Mononuclear cell (primary cell): Measurements from ENCODE around the gene ZNF780A. TPM values are rescaled to one million over a fixed set of nuclear protein-coding genes. Genes with fewer than 3 reads are reported as not detected.

Experiments used
- H3K27me3 ChIP-seq: 2 replicates; pipeline ENCODE4 v1.6.0; 2011; ENCODE audit warnings: low read length, control low read depth; ENCODE audit not compliant: insufficient read depth
- H3K4me1 ChIP-seq: 2 replicates; pipeline ENCODE4 v1.5.1; 2011; ENCODE audit warnings: mild to moderate bottlenecking, low read length, control low read depth; ENCODE audit not compliant: insufficient read depth
- H3K4me3 ChIP-seq: 2 replicates; pipeline ENCODE4 v1.5.1; 2011; ENCODE audit warnings: mild to moderate bottlenecking, low read length, moderate library complexity
- H3K9me3 ChIP-seq: 2 replicates; pipeline ENCODE4 v1.5.1; 2011; ENCODE audit warnings: low read depth, mild to moderate bottlenecking, control low read depth, low read length
- total RNA-seq: library from RNA; depleted of rRNA; stranded (reverse); fragments of >200 nt; gene quantifications from one replicate; pipeline ENCODE4 v1.2.3, GENCODE V29; 2012

The ZNF780A gene
- total RNA-seq, 1 donor: 9.6 TPM

DNA sequence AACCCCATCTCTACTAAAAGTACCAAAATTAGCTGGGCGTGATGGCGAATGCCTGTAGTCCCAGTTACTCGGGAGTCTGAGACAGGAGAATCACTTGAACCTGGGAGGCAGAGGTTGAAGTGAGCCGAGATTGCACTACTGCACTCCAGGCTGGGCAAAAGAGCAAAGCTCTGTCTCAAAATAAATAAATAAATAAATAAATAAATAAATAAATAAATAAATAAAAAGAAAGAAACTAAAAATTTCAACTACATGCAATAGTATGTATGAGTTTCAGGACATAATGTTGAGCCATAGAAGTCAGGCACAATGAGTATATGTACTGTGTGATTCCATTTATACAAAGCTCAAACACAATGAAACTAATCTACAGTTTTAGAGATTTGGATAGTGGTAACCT, 12.9 kb upstream of the ZNF780A start:
- Histone ChIP-seq H3K27me3 (no peaks in the 10 kb centered on the region), H3K4me3 (no peak overlapping the region), H3K9me3 (no peaks in the 10 kb centered on the region), H3K4me1 (no peaks in the 10 kb centered on the region)

DNA sequence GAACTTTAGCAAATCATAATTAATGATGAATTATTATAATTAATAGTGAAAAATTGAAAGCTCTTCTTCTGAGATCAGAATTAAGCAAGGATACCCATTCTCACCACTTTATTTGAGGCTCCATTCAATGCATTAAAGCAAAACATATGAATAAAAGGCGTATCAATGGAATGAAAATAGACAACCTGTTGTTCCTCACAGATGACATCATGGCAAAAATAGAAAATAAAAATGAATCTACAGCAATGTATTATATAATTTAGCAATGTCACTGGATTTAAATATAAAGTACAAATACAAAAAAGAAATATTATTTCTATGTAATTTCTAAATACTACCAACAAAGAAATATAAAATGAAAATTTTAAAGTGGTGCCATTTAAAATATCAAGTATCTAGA, 11.1 kb upstream of the ZNF780A start:
- H3K4me3 ChIP-seq: no peak overlapping the region
- no peaks in the 10 kb centered on the region for H3K4me1 ChIP-seq
- peaks cover 4% of the 10 kb centered on the region for H3K27me3 ChIP-seq
- no peaks in the 10 kb centered on the region for H3K9me3 ChIP-seq

DNA sequence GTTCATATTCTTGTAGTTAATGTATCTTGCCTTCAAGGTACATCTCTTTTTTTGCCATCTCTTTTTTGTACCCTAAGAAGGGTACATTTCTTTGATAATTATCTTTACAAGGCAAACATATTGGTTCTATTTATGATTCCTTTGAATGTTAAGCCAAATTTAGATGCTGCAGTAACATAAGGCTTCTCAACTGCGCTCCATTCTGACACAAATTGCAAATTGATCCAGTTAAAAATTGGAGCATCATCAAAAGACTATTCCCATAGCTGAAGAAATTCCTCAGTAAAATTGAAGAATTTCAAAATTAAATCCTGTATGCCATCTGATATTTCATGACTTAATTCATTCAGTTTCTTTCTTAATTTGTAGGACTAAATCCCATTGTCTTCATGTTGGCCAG, 2.7 kb upstream of the ZNF780A start:
- Histone ChIP-seq H3K27me3 (peaks cover 4% of the 10 kb centered on the region), H3K4me3 (no peak overlapping the region), H3K9me3 (no peaks in the 10 kb centered on the region), H3K4me1 (peaks cover 11% of the 10 kb centered on the region)

DNA sequence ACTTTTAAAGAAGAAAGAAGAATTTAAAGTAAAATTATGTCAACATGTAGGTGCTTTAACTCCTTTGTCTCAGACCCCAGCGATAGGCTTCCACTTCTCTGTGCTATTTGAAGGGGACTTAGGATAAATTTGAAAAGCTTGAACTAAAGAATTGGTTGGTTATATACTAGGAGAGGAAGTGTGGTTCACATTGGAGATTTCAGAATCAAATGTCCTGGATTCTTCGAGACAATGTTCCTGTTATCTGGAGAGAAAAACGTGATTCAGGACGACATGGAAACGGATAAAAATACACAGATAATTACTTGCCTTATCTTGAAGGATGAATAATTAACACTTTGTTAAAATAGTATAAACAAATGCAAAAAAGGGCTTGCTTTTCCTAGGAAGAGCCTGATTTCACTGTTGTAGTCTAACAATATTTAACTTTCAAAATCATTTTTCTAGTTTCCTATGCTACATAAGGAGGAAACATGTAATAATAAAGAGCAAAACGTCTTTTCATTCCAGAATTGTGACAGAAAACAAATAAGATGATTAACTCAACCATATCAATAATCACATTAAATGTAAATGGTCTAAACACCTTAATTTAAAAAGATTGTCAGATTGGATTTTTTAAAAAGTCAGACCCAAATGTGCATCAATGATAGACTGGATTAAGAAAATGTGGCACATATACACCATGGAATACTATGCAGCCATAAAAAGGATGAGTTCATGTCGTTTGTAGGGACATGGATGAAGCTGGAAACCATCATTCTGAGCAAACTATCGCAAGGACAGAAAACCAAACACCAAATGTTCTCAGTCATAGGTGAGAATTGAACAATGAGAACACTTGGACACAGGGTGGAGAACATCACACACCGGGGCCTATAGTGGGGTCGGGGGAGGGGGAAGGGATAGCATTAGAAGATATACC, 724 bp upstream of the ZNF780A start:
- Histone ChIP-seq H3K27me3 (no peaks in the 10 kb centered on the region), H3K4me1 (peaks cover 11% of the 10 kb centered on the region), H3K4me3 (peak overlapping the region; percentile 66), H3K9me3 (no peaks in the 10 kb centered on the region)

DNA sequence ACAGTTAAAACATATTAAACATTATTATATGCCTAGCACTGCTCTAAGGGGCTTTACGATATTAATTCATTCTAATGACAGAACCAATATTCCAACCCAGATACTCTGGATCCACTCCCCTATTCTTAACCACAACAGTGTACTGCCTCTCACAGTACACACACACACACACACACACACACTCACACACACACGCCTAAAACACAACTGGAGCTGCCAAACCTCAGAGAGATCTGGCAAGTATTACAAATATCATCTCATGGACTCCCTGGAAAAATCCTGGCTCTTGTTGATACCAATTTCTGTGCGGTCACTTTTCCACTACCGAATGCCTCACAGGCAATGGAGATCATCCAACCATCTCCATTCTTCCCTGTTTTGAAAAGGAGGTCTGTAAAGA, 1.3 kb downstream of the ZNF780A start:
- no peaks in the 10 kb centered on the region for H3K9me3 ChIP-seq
- H3K4me1 ChIP-seq: peaks cover 11% of the 10 kb centered on the region
- H3K27me3 ChIP-seq: no peaks in the 10 kb centered on the region
- no peak overlapping the region for H3K4me3 ChIP-seq

DNA sequence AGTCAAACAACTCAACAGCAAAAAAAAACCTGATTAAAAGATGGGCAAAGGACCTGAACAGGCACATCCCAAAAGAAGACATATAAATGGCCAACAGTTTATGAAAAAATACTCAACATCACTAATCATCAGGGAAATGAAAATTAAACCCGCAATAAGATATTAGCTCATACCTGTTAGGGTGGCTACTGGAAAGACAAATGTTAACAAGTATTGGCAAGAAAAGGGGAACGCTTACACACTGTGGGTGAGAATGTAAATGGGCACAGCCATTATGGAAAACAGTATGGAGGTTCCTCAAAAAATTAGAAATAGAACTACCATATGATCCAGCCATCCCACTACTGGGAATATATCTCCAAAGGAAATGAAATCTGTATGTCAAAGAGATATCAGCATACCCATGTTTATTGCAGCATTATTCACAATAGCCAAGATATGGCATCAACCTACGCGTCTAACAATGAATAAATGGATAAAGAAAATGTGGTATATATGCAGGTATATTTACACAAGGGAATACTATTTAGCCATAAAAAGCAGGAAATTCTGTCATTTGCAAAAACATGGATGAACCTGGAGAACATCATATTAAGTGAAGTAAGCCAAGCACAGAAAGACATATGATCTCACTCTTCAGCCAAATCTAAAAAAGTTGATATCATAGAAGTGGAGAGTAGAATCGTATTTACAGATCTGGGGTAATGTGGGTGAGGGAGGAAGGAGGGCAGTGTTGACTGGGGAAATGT, 2.3 kb downstream of the ZNF780A start:
- H3K4me3 ChIP-seq: no peak overlapping the region
- H3K4me1 ChIP-seq: peaks cover 11% of the 10 kb centered on the region

DNA sequence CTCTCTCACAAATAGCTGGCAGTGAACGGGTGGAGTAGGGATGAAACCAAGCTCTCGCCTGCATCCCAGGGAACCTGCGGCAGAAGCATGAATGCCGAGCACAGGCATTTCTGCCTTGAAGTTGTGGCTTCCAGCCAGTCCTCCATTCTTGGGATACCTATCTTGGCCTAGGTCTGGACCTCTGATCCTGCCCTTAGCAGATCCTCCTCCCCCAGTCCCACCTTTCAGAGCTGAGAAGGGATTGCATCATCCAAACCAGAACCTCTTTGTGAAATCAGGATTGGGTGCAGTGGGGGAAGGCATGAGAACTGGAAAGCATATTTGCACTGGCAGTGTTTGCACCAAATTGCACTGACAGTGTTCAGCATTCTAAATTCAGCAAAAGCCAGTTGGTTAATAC, 5.8 kb downstream of the ZNF780A start:
- Histone ChIP-seq H3K4me1 (peaks cover 28% of the 10 kb centered on the region), H3K4me3 (no peak overlapping the region), H3K27me3 (no peaks in the 10 kb centered on the region), H3K9me3 (peaks cover 4% of the 10 kb centered on the region)

More for the DNA sequence above, 2.3 kb downstream of the ZNF780A start:
- Histone ChIP-seq H3K27me3 (no peaks in the 10 kb centered on the region), H3K9me3 (no peaks in the 10 kb centered on the region)

DNA sequence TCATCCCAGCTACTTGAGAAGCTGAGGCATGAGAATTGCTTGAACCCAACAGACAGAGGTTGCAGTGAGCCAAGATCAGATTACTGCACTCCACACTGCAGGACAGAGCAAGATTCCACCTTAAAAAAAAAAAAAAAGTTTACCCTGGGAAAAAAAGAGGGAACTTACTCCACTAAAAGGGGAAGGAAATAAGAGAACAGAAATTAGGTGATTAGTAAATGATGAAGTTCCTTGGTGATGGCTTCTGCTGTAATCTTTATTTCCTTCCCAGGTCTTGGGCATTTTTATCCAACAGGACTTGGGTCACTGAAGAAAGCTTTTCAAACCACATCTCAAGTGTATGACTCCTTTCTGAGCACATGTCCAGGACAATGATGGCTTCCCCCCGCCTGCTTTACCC, 9.3 kb downstream of the ZNF780A start:
- H3K4me3 ChIP-seq: no peak overlapping the region
- H3K9me3 ChIP-seq: peaks cover 32% of the 10 kb centered on the region
- no peaks in the 10 kb centered on the region for H3K27me3 ChIP-seq
- peaks cover 19% of the 10 kb centered on the region for H3K4me1 ChIP-seq

DNA sequence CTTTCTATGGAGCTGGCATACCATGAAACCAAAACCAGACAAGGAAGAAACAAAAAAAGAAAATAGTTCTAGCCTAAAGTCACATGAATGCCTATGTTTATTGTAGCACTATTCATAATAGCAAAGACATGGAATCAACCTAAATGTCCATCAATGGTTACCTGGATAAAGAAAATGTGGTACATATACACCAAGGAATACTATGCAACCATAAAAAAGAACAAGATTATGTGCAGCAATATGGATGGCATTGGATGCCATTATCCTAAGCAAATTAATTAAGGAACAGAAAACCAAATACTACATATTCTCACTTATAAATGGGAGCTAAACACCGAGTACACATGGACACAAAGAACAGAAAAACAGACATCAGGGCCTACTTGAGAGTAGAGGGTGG, 10.5 kb downstream of the ZNF780A start:
- Histone ChIP-seq H3K9me3 (peaks cover 38% of the 10 kb centered on the region), H3K4me3 (no peak overlapping the region), H3K4me1 (peaks cover 19% of the 10 kb centered on the region)

DNA sequence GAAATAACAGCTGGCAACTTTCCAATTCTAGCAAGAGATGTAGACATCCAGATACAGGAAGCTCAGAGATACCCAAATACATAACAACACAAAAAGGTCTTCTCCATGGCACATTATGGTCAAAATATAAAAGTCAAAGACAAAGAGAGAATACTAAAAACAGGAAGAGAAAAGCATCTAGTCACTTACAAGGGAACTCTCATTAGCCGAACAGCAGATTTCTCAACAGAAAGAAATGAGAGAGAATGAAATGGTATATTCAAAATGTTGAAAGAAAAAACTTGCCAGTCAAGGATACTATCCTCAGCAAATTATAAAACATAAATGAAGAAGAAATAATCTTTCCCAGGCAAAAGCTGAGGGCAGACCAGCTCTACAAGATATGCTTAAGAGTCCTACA, 12.4 kb downstream of the ZNF780A start:
- Histone ChIP-seq H3K4me1 (peaks cover 19% of the 10 kb centered on the region), H3K27me3 (no peaks in the 10 kb centered on the region), H3K9me3 (peaks cover 57% of the 10 kb centered on the region), H3K4me3 (no peak overlapping the region)

More for the DNA sequence above, 10.5 kb downstream of the ZNF780A start:
- no peaks in the 10 kb centered on the region for H3K27me3 ChIP-seq

DNA sequence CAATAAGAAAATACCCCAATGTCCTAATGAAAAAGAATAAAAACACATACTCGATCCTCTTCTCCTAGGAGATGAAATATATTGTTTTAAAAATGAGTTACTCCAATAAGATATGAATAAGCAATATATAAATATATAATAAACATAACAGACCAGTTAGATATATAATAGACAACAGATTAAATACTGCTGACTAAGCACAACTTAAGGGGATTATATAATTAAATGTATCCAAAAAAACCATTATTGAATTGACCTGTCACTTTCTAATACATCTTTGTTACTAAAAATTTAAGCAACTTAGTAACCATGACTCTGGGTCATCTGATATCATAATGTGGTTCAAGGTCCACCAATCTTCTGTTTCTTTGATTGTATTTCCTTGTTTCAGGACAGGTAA, 20.7 kb downstream of the ZNF780A start:
- Histone ChIP-seq H3K4me3 (no peak overlapping the region), H3K9me3 (peaks cover 27% of the 10 kb centered on the region), H3K4me1 (no peaks in the 10 kb centered on the region), H3K27me3 (no peaks in the 10 kb centered on the region)

DNA sequence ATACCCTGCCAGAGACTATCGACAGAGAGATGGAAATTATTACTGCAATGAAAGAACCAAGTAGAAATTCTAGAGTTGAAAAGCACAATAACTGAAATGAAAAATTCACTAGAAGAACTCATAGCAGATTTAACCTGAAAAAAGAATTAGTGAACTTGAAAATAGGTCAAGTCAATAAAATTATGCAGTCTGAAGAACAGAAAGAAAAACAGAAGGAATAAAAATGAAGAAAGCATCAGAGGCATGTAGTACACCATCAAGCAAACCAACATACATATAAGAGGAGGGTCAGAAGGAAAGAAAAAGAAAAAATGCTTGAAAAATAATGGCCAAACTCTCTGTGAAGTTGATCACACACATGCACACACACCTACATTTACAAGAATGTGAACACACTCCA, 31.1 kb downstream of the ZNF780A start:
- Histone ChIP-seq H3K4me1 (peaks cover 15% of the 10 kb centered on the region), H3K4me3 (no peak overlapping the region), H3K9me3 (peaks cover 27% of the 10 kb centered on the region), H3K27me3 (peaks cover 14% of the 10 kb centered on the region)

DNA sequence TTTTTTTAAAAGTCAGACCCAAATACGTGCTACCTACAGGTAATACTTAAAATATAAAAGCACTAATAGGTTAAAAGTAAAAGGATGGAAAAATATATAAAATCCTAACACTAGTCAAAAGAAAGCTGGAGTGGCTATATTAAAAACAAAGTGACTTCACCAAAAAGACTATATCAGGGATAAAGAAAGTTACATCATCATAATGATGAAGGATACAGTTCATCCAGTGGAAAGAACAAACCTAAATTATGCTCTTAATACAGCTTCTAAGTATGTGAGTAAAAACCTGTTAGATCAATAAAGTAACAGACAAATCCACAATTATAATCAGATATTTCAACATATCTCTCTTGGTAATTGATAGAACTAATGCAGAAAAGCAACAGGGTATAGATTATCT, 33.6 kb downstream of the ZNF780A start:
- Histone ChIP-seq H3K27me3 (peaks cover 14% of the 10 kb centered on the region), H3K4me1 (peaks cover 17% of the 10 kb centered on the region), H3K4me3 (no peak overlapping the region), H3K9me3 (peaks cover 24% of the 10 kb centered on the region)

DNA sequence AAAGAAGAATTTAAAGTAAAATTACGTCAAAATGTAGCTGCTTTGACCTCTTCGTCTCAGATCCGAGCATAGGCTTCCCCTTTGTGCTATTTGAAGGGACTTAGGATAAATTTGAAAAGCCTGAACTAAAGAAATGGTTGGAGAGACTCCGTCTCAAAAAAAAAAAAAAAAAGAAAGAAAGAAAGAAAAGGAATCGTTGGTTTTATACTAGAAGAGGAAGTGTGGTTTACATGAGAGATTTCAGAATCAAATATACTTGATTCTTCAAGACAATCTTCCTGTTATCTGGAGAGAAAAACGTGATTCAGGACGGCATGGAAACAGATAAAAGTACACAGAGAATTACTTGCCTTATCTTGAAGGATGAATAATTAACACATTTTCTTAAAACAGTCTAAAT, 34.2 kb downstream of the ZNF780A start:
- Histone ChIP-seq H3K4me1 (peaks cover 17% of the 10 kb centered on the region), H3K27me3 (peaks cover 14% of the 10 kb centered on the region), H3K4me3 (peak overlapping the region; percentile 60), H3K9me3 (peaks cover 22% of the 10 kb centered on the region)

DNA sequence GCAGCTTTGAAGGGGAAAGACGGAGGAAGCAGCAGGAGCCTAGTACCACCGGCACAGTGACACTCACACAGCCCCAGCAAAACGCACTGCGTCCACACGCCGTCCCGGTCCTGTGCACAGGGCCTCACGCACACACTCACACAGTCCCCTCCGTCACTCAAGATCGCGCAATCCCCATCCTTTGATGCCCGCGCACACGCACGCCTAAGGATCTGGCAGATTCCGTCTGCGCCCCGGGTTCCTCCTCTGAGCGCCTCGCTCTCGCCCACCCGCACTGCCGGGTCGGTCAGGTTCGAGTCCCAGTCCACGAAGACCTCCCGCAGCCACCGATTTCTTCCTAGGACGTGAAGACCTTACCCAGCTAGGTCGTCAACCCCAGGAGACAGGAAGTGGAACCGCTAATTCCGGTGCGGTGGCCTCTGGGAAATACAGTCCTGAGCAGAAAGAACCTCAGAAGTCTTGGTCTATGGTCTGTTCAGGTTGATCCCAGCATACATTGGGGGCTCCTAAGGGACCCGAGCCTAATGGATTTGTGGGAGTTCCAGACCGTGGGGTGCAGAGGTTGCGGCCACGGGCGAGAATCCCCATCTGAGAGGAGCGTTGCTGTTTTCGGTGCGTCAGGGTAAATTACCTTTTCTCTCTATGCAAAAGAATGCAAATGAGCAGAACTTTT, 34.8 kb downstream of the ZNF780A start, which contains the start of gene ZNF780B:
TSS of gene ZNF780B (minus strand) at position 400 of the 673 bp plus-strand sequence. CDS start 5,899 bp downstream, outside the sequence.
- Histone ChIP-seq H3K9me3 (peaks cover 16% of the 10 kb centered on the region), H3K4me1 (peaks cover 17% of the 10 kb centered on the region), H3K4me3 (peak within 1 kb of the TSS; percentile 60), H3K27me3 (peaks cover 11% of the 10 kb centered on the region)
